ENCODE measurements around the gene EYS.

EYS gene

DNA sequence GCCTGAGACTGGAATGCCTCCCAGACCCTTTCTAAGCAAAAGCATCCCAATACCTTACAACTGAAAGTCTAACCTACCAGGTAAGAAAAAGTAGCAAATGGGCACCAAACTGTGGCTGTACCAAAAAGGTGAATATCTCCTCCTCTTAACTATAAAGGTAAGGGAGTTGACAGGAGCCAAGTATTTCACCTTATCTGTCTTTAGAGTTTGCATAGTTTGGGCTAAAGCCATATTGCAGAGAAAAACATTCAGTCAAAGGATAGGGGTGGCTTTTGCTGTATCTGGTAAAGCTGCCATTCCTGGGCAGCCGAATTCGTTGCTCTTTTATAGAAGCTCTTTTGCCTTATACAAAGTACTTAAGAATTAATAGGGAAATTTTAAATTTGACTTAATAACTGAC, 2033.3 kb downstream of the EYS start:
- DNase-seq (ENCODE audit: low read depth in 3 of 3), result no peak

DNA sequence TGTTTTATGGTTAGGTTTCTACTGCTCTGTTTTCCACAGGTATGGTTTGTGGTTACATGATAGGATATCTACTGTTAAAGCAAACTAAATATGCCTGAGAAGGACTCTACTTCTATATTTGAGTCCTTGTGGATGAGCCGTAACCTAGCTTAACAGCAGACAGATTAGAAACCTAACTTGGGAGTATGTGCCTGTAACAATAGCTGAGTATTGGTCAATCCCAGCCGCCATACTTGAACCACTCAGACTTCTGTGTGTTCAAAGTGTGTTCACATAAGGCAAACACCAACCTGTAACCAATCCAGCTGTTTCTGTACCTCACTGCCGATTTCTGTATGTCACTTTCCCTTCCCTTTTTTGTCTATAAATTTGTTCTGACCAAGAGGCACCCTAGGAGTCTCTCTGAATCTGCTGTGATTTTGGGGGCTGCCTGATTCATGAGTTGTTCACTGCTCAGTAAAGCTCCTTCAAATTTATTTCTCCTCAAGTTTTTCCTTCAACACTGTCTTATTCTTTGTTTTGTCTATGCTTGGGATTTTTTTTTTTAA, 2034.4 kb downstream of the EYS start:
- no peak for DNase-seq (ENCODE audit: low read depth in 3 of 3)

DNA sequence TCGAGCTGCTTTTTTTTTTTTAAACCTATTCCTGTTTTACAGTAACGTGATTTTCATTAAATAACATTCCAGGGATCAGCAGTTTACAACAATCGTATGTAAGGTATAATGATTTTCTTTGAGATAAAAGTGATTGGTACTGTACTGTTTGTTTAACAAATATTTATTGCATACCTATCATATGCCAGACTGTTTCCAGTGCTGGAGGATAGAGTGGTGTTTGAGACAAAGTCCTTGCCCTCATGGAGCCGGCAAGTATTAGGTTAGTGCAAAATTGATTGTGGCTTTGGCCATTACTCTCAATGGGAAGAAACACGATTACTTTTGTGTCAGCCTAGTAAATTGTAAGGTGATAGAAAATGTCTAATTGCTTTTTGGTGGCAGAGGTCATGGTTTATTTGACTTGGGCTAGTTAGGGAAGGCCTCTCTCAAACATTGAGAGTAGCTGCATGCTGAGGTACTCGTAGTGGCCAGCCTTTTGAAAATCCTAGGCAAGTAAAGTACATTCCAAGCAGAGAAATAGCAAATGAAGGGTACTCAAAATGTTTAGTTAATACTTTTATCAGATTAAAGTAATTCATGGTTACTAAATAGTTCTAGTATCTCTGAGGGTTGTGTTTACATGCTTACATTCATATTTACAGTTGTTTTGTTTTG, 2035.8 kb downstream of the EYS start:
- no peak for DNase-seq (ENCODE audit: low read depth in 3 of 3)

Measured in stimulated activated CD4-positive, alpha-beta T cell treated with anti-CD3 and anti-CD28 coated beads, TNF-alpha, amount 100 ng/mL, for 4 hours (primary cell).